Endothelial cell (in vitro differentiated cells): Measurements from ENCODE around the gene GPR65. TPM values are rescaled to one million over a fixed set of nuclear protein-coding genes. Genes with fewer than 3 reads are reported as not detected.

Experiments
- DNase-seq: peaks from one replicate; pipeline ENCODE4 v3.0.0; 2021; ENCODE audit warnings: low spot score
- H3K27ac Mint-ChIP-seq: one replicate; pipeline ENCODE4 v1.8.0; 2021; ENCODE audit warnings: mixed read lengths, inconsistent platforms; ENCODE audit not compliant: unreplicated experiment
- H3K27me3 Mint-ChIP-seq: one replicate; pipeline ENCODE4 v1.8.0; 2021; ENCODE audit warnings: mild to moderate bottlenecking, moderate library complexity, mixed read lengths, inconsistent platforms; ENCODE audit not compliant: unreplicated experiment
- H3K36me3 Mint-ChIP-seq: one replicate; pipeline ENCODE4 v1.8.0; 2021; ENCODE audit warnings: mild to moderate bottlenecking, low read depth, mixed read lengths, inconsistent platforms; ENCODE audit not compliant: unreplicated experiment
- H3K4me1 Mint-ChIP-seq: one replicate; pipeline ENCODE4 v1.8.0; 2021; ENCODE audit warnings: mild to moderate bottlenecking, mixed read lengths, inconsistent platforms; ENCODE audit not compliant: unreplicated experiment
- H3K4me3 Mint-ChIP-seq: one replicate; pipeline ENCODE4 v1.8.0; 2021; ENCODE audit warnings: mild to moderate bottlenecking, mixed read lengths, inconsistent platforms; ENCODE audit not compliant: unreplicated experiment
- H3K9me3 Mint-ChIP-seq: one replicate; pipeline ENCODE4 v1.8.0; 2021; ENCODE audit warnings: mixed read lengths, inconsistent platforms; ENCODE audit not compliant: unreplicated experiment
- total RNA-seq: library from RNA; stranded (reverse); fragmentation: NEBNext Ultra II Directional; extraction: Animal tissue kit (Norgen Biotek cat#: 25700); gene quantifications from one replicate; pipeline ENCODE4 v1.2.1, GENCODE V29; 2021; ENCODE audit not compliant: unreplicated experiment
- TF ChIP-seq, protein P1 (sequence below): fragments of 200-600 bp; sonication (generic); IDR thresholded peaks from one replicate; pipeline ENCODE4 v1.5.0; 2021; ENCODE audit warnings: antibody characterized with exemption; ENCODE audit not compliant: unreplicated experiment

Gene GPR65
- total RNA-seq, 1 donor from 2014 or later, result 0.64 TPM

- DNase-seq, result no peak
- peak overlapping the region; percentile 89 for H3K27ac Mint-ChIP-seq
Measured at GRCh38 chr14:87994974-87995373, 10.0 kb upstream of the GPR65 start.

GRCh38 chr14:87995500-87996290, 9.2 kb upstream of the GPR65 start:
- Mint-ChIP-seq H3K36me3 (no peaks in the 10 kb centered on the region), H3K4me1 (peaks cover 34% of the 10 kb centered on the region), H3K4me3 (no peak overlapping the region), H3K27ac (peak overlapping the region; percentile 89), H3K27me3 (peaks cover 5% of the 10 kb centered on the region), H3K9me3 (no peaks in the 10 kb centered on the region)
- TF ChIP-seq, protein P1, sequence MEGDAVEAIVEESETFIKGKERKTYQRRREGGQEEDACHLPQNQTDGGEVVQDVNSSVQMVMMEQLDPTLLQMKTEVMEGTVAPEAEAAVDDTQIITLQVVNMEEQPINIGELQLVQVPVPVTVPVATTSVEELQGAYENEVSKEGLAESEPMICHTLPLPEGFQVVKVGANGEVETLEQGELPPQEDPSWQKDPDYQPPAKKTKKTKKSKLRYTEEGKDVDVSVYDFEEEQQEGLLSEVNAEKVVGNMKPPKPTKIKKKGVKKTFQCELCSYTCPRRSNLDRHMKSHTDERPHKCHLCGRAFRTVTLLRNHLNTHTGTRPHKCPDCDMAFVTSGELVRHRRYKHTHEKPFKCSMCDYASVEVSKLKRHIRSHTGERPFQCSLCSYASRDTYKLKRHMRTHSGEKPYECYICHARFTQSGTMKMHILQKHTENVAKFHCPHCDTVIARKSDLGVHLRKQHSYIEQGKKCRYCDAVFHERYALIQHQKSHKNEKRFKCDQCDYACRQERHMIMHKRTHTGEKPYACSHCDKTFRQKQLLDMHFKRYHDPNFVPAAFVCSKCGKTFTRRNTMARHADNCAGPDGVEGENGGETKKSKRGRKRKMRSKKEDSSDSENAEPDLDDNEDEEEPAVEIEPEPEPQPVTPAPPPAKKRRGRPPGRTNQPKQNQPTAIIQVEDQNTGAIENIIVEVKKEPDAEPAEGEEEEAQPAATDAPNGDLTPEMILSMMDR, result no peak
- DNase-seq, result no peak

More at GRCh38 chr14:87994974-87995373, 10.0 kb upstream of the GPR65 start:
- peaks cover 5% of the 10 kb centered on the region for H3K27me3 Mint-ChIP-seq
- H3K36me3 Mint-ChIP-seq, result no peaks in the 10 kb centered on the region
- H3K4me3 Mint-ChIP-seq, result no peak overlapping the region
- peaks cover 34% of the 10 kb centered on the region for H3K4me1 Mint-ChIP-seq
- TF ChIP-seq, protein P1, result no peak
- no peaks in the 10 kb centered on the region for H3K9me3 Mint-ChIP-seq

DNA sequence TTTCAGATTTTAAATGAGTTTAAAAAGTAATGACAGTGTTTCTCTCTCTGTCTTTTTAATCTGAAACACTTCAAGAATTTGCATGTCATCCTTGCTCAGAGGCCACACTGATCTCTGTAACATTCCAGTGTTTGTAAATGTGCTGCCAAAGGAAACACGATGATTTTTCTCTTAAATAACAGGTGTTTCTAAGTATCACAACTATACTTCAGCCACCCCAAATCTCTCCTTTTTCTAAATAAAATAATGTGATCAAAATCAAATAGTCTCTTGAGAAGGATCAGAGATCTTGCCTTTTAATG, 8.7 kb upstream of the GPR65 start:
- TF ChIP-seq, protein P1, result no peak
- Mint-ChIP-seq H3K4me3 (no peak overlapping the region), H3K9me3 (no peaks in the 10 kb centered on the region), H3K36me3 (no peaks in the 10 kb centered on the region), H3K4me1 (peaks cover 31% of the 10 kb centered on the region), H3K27ac (peak overlapping the region; percentile 89), H3K27me3 (peaks cover 5% of the 10 kb centered on the region)
- no peak for DNase-seq

GRCh38 chr14:87998482-87998881, 6.5 kb upstream of the GPR65 start:
- TF ChIP-seq, protein P1, result no peak
- Mint-ChIP-seq H3K9me3 (no peaks in the 10 kb centered on the region), H3K4me3 (no peak overlapping the region), H3K27ac (no peak overlapping the region), H3K4me1 (peaks cover 36% of the 10 kb centered on the region), H3K27me3 (peaks cover 2% of the 10 kb centered on the region), H3K36me3 (no peaks in the 10 kb centered on the region)
- no peak for DNase-seq

- Mint-ChIP-seq H3K27ac (no peak overlapping the region), H3K9me3 (no peaks in the 10 kb centered on the region), H3K4me3 (no peak overlapping the region), H3K27me3 (no peaks in the 10 kb centered on the region), H3K36me3 (no peaks in the 10 kb centered on the region), H3K4me1 (peaks cover 33% of the 10 kb centered on the region)
- DNase-seq, result no peak
- TF ChIP-seq, protein P1, result no peak
Measured at GRCh38 chr14:87999277-87999676, 5.7 kb upstream of the GPR65 start.
